ENCODE data around the gene TTBK1.

GRCh38 chr6:43257367-43258145, 14.3 kb downstream of the TTBK1 start:
- TF ChIP-seq ELK1 (IDR thresholded peaks at IDR 0.05; ENCODE audit: borderline replicate concordance, low read depth, low read length) (no peak), POLR2A (IDR thresholded peaks at IDR 0.05; ENCODE audit: low read depth, low read length) (no peak), CTCF (conservative IDR thresholded peaks at IDR 0.05; ENCODE audit: low read depth, low read length) (no peak), RFX5 (IDR thresholded peaks at IDR 0.05; ENCODE audit: low read depth, low read length) (no peak), MXI1 (IDR thresholded peaks at IDR 0.05; ENCODE audit: borderline replicate concordance, low read depth, low read length) (no peak), BHLHE40 (IDR thresholded peaks at IDR 0.05; ENCODE audit: low read depth, low read length) (no peak), RCOR1 (IDR thresholded peaks at IDR 0.05; ENCODE audit: insufficient replicate concordance, low read length) (no peak), RAD21 (IDR thresholded peaks at IDR 0.05; ENCODE audit: low read length) (no peak), FOS (IDR thresholded peaks at IDR 0.05; ENCODE audit: low read depth, low read length) (no peak), NFE2L2 (IDR thresholded peaks at IDR 0.05; ENCODE audit: low read depth, low read length) (no peak), SMC3 (IDR thresholded peaks at IDR 0.05; ENCODE audit: low read depth, low read length) (no peak)
